AG10803 (cell line): Measurements from ENCODE around the gene MS4A14.

Experiments used
- DNase-seq: peaks from one replicate; pipeline ENCODE4 v3.0.0; 2010; ENCODE audit warnings: low read depth
- H3K4me3 ChIP-seq: 2 replicates; pipeline ENCODE4 v1.5.1; 2011; ENCODE audit warnings: mild to moderate bottlenecking, low read length, control low read depth
- TF ChIP-seq, protein P1 (sequence below): conservative IDR thresholded peaks from 2 replicates; pipeline ENCODE4 v1.5.1; 2011; ENCODE audit warnings: mild to moderate bottlenecking, low read length, control low read depth, inconsistent platforms

Gene MS4A14

DNA sequence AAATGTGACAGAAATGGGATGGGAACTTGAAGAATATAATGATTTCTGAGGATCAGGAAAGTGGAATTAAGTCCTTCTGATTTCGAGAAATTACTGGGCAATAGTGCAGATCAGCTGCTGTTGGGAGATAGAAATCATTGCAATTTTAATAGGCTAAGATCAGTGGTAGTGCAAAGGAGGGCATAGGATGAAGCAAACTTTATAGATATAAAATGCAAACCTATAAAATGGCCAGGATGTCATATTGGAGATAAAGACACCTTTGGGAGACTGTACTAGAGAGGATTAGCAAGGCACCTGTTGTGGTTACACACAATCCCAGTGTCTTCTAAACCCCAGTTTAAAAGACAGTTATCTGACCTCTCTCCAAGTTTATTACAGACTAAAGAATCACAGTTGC lies 24.4 kb upstream of the MS4A14 start:
- TF ChIP-seq, protein P1, sequence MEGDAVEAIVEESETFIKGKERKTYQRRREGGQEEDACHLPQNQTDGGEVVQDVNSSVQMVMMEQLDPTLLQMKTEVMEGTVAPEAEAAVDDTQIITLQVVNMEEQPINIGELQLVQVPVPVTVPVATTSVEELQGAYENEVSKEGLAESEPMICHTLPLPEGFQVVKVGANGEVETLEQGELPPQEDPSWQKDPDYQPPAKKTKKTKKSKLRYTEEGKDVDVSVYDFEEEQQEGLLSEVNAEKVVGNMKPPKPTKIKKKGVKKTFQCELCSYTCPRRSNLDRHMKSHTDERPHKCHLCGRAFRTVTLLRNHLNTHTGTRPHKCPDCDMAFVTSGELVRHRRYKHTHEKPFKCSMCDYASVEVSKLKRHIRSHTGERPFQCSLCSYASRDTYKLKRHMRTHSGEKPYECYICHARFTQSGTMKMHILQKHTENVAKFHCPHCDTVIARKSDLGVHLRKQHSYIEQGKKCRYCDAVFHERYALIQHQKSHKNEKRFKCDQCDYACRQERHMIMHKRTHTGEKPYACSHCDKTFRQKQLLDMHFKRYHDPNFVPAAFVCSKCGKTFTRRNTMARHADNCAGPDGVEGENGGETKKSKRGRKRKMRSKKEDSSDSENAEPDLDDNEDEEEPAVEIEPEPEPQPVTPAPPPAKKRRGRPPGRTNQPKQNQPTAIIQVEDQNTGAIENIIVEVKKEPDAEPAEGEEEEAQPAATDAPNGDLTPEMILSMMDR = no peak
- H3K4me3 ChIP-seq = no peak overlapping the region
- DNase-seq = no peak

DNA sequence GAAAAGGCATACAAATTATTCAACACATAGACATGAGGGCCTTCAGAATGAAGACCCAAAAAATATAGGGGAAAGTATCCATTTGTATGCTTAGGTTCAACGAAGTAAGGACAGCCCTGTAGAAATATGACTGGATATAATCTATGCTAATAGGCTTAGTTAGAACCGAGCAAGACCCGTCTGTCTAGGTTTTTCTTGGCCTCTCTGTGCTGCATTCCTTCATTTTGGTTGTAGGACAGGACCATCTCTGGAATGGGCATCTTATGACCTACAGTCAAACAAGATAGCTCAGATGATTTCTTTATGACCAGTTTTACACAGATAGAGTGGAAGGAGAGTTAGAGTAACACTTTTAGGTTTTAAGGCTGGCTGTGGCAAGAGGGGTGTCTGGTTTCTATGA lies 23.5 kb upstream of the MS4A14 start:
- no peak for DNase-seq
- TF ChIP-seq, protein P1 = no peak
- no peak overlapping the region for H3K4me3 ChIP-seq

DNA sequence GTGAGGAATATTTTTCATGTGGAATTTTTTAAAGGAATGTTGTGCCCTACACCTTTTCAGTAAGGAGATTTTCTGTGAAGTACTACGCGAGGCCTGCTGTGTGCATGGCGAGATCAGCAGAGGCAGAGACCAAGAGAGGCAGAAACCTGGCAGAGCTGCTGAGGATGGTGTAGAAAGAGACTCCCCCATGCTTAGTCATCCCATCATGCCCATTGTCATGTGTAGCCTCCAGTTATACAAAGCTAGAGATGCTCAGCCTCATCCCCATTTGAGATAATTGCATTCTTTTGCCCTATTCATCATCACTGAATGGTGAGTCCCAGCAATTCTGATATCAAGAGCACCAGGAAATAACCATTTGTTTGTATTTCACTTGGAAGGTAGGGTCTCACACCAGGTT lies 20.9 kb upstream of the MS4A14 start:
- TF ChIP-seq, protein P1 = no peak
- no peak for DNase-seq
- H3K4me3 ChIP-seq = no peak overlapping the region

DNA sequence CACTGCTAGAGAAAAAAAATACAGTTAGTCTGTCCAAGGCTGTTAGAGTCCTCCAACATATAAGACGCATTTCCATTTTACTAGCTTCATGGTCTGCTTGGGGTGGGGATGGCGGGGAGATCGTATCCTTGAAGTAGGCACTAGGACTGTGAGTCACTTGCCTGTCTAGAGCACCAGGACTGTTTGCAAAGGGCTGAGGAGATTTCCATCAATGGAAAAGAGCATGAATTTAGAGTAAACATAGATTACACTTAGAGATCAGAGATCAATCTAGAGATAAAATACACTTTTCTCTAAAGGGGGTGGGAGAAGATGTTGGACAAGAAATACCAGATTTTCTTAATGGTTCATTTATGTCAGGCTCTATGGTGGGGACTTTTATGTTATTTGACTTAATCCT lies 19.7 kb upstream of the MS4A14 start:
- DNase-seq = no peak
- TF ChIP-seq, protein P1 = no peak
- H3K4me3 ChIP-seq = no peak overlapping the region

DNA sequence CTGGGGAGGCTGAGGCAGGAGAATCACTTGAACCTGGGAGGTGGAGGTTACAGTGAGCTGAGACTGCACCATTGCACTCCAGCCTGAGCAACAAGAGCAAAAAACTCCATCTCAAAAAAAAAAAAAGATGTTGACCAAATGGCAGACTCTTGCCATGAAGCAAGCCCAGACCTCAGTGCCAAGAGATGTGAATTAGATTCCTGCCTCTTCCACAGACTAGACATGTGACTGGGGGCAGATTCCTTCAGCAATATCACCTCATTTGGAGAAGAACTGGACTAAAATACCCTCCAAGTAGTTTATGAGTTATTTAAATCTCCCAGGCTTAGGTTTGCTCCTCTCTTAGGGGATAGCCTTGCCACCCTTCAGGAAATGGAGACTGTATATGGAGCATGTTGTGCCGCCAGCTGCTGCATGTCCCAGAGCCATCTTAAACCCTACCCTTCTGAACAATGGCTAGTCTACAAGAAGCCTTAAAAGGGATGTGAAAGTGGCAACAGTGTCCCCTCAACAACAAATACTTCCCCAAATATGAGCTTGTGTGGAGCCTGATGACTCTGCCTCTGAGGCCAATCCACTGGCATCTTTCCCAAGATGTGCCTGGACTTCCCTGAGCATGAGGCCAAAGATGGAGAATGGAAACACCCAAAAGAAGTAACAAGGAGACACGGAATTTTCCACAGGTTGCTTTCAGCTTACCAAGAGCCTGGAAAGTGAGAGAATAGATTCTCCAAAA lies 18.7 kb upstream of the MS4A14 start:
- no peak overlapping the region for H3K4me3 ChIP-seq
- TF ChIP-seq, protein P1 = no peak
- no peak for DNase-seq

DNA sequence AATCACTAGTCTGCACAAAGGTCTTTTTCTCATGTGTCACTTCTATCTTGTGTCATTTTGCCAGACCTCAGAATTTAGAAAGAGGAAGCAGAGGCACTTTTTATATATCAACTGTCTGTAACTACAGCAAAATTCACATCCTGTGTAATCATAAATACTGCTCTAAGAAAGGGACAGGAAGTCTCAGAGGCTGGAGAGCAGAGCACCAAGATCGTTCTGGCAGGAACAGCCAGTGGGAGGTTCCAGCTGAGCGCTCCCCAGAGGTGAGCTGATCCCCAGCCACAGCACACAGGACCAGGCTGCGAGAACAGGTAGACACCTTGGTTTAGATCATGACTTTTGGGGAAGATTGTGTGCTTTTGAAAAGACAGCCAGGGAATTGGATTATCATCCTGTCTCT lies 17.9 kb upstream of the MS4A14 start, which contains the start of gene MS4A7:
MS4A7 (plus strand) TSS at position 179 of the 400 bp plus-strand sequence. CDS start 4,610 bp downstream, outside the sequence.
- DNase-seq = no peak
- TF ChIP-seq, protein P1 = no peak
- H3K4me3 ChIP-seq = no peak within 1 kb of the TSS

DNA sequence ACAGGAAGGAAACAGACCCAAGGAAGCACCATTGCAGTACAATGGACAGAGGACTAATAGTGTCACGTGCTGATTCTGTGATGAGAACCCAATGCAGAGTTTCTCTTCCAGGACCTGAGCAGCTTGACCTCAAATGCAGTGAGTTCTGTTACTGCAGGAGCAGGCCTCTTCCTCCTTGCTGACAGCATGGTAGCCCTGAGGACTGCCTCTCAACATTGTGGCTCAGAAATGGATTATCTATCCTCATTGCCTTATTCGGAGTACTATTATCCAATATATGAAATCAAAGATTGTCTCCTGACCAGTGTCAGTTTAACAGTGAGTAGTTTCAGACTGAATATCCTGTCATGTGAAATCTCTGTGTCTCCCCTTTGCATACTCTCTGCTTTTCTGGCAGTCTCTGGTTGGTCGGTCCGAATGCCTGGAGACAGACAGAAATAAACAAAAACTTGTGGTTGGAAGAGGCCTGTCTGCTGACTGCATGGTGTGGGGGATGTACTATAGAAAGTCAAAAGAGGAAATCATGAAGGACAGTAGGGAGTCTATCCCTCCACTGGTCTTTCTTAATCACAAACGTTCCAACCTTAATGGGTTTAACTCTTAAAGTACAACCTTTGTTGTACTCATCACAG lies 6.9 kb upstream of the MS4A14 start:
- no peak overlapping the region for H3K4me3 ChIP-seq
- DNase-seq = no peak
- TF ChIP-seq, protein P1 = no peak
